Kidney (tissue), 14 donors: ENCODE data around the gene ELFN2. TPM values are rescaled to one million over a fixed set of nuclear protein-coding genes. Genes with fewer than 3 reads are reported as not detected.

Experiments used
- DNase-seq, 5 donors: peaks; one replicate each; pipeline ENCODE4 v3.0.0-alpha.2; 2013 to 2020
- FAIRE-seq: peaks from 2 replicates; lab custom pipeline; 2012; peaks lifted over from hg19 to GRCh38; lab: Jason Lieb, UNC
- H3K27ac ChIP-seq, 2 donors: one replicate each; pipeline ENCODE4 v1.7.0; 2013; ENCODE audit warnings: low read depth in 2 of 2, low read length in 2 of 2, inconsistent platforms in 1 of 2
- H3K27me3 ChIP-seq: one replicate; pipeline ENCODE4 v1.7.1; 2013; ENCODE audit warnings: low read length, inconsistent platforms; ENCODE audit not compliant: control insufficient read depth, insufficient read depth
- H3K36me3 ChIP-seq, 3 donors: one replicate each; pipeline versions ENCODE4 v1.7.0 to v1.7.1; 2013; ENCODE audit warnings: low read length in 3 of 3, control low read depth in 1 of 3, inconsistent platforms in 1 of 3; ENCODE audit not compliant: insufficient read depth in 3 of 3, control insufficient read depth in 2 of 3
- H3K4me1 ChIP-seq, 3 donors: one replicate each; pipeline versions ENCODE4 v1.7.0 to v1.7.1; 2013; ENCODE audit warnings: low read length in 3 of 3, inconsistent platforms in 1 of 3, low read depth in 1 of 3; ENCODE audit not compliant: control insufficient read depth in 2 of 3, insufficient read depth in 2 of 3
- H3K4me3 ChIP-seq, 3 donors: one replicate each; pipeline versions ENCODE4 v1.7.0 to v1.8.1; 2013; ENCODE audit warnings: low read length in 3 of 3, control low read depth in 1 of 3, inconsistent platforms in 1 of 3
- H3K9ac ChIP-seq, 3 donors: one replicate each; pipeline versions ENCODE4 v1.7.0 to v1.7.1; 2013; ENCODE audit warnings: low read length in 3 of 3, control low read depth in 1 of 3, inconsistent platforms in 1 of 3
- H3K9me3 ChIP-seq, 3 donors: one replicate each; pipeline versions ENCODE4 v1.7.0 to v1.7.1; 2013; ENCODE audit warnings: low read length in 3 of 3, control low read depth in 1 of 3, inconsistent platforms in 1 of 3; ENCODE audit not compliant: control insufficient read depth in 2 of 3, insufficient read depth in 1 of 3
- intact Hi-C: fragments of 100-400 bp; cut with DNase I; formaldehyde crosslinking; loops from one replicate; pipeline ENCODE4 v1.11.1; 2022
- polyA plus RNA-seq: library from polyadenylated mRNA; stranded (reverse); fragments of 350-450 nt; fragmentation: Illumina TruSeq; extraction: RNeasy Lipid Tissue Mini Kit (QIAGEN cat#74804); gene quantifications from one replicate; pipeline ENCODE4 v1.2.3, GENCODE V29; 2014; ENCODE audit warnings: low read depth, low replicate concordance; ENCODE audit not compliant: insufficient read depth
- total RNA-seq: library from RNA; stranded (reverse); fragmentation: NEBNext Ultra II Directional; extraction: Animal tissue kit (Norgen Biotek cat#: 25700); gene quantifications from one replicate; pipeline ENCODE4 v1.2.1, GENCODE V29; 2021
- TF ChIP-seq, protein P1 (sequence below): IDR thresholded peaks from 3 replicates; pipeline ENCODE4 v1.5.1; 2012; ENCODE audit warnings: mild to moderate bottlenecking, moderate library complexity, borderline replicate concordance; ENCODE audit not compliant: insufficient read depth; ENCODE audit errors: extremely low read depth
- donor health status: control.
- donor health status: control.
- donor health status: control.
- donor health status: control.
- donor health status: control.
- donor health status: DM: yes; HTN: yes; CAD: no.
- donor health status: Normal renal cell carcinoma (clear cell type).

ELFN2 gene
- total and polyA plus RNA-seq, 2 donors from 2014 or later, result 0.19 to 4.6 TPM

DNA sequence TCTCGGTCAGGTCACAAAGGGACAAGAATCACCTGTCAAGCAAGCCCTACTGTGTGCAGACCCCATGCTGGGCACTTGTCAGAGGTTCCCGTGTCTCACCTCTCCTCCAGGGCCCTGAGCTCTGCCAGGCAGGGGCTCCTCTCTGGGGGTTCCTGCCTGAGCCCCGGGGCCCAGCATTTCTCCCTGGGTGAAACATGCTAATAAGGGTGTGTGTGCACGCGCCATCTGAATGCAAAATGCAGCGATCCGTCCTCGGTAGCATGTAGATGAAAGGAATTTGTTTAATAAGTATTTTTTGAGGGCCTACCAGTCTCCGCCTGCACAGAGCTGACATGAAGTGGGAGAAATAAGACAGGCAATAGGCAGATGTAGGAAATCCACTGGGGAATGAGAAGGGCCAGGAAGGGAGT is 5.8 kb downstream of the ELFN2 start:
- no peak overlapping the region for H3K4me3 ChIP-seq
- DNase-seq, result no peak
- peaks cover 13% of the 10 kb centered on the region for H3K27me3 ChIP-seq
- TF ChIP-seq, protein P1, sequence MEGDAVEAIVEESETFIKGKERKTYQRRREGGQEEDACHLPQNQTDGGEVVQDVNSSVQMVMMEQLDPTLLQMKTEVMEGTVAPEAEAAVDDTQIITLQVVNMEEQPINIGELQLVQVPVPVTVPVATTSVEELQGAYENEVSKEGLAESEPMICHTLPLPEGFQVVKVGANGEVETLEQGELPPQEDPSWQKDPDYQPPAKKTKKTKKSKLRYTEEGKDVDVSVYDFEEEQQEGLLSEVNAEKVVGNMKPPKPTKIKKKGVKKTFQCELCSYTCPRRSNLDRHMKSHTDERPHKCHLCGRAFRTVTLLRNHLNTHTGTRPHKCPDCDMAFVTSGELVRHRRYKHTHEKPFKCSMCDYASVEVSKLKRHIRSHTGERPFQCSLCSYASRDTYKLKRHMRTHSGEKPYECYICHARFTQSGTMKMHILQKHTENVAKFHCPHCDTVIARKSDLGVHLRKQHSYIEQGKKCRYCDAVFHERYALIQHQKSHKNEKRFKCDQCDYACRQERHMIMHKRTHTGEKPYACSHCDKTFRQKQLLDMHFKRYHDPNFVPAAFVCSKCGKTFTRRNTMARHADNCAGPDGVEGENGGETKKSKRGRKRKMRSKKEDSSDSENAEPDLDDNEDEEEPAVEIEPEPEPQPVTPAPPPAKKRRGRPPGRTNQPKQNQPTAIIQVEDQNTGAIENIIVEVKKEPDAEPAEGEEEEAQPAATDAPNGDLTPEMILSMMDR, result no peak
- H3K27ac ChIP-seq, result no peak overlapping the region
- no peak for FAIRE-seq
- no peak overlapping the region for H3K9ac ChIP-seq
- H3K9me3 ChIP-seq, result no peaks in the 10 kb centered on the region
- intact Hi-C loops, result no loop called here
- H3K36me3 ChIP-seq, result no peaks in the 10 kb centered on the region
- no peaks in the 10 kb centered on the region for H3K4me1 ChIP-seq

DNA sequence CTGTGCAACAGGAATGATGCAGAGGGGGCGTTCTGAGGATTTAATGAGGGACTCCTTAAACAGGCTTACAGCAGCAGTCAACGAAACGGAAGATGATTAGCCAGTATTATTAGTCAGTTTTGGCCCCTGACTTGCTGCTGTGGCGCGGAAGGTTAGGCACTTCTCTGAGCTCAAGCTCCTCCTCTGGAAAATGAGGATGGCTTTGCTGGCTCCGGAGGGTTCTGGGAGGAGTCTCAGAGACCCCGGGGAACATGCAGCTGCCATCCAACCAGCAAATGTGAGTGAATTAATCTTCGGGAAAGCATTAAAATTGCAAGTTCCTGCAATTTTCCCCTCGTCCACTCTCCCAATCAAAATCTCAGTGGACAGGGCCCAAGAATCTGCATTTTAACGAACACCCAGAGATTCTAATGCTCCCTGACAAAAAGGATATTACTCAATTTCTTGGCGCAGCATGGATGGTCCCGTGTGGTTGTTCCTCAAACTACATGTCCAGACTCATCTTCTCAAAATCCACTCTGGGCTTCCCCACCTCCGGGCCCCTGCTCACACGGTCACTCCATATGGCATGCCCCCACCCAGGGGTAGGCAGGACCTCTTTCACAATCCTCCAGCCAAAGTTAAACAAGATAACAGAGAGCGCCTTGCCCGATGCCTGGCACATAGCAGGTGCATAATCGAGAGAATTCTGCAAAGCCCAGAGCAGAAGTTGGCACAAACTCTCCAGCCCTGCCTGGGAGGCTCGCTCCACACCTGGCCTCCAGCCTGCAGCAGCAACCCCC is 6.4 kb downstream of the ELFN2 start:
- Histone ChIP-seq H3K9me3 (no peaks in the 10 kb centered on the region), H3K36me3 (no peaks in the 10 kb centered on the region), H3K4me3 (no peak overlapping the region), H3K4me1 (no peaks in the 10 kb centered on the region), H3K27ac (no peak overlapping the region), H3K9ac (no peak overlapping the region), H3K27me3 (peaks cover 10% of the 10 kb centered on the region)
- intact Hi-C loops, result no loop called here
- DNase-seq (no peak), FAIRE-seq (no peak)
- TF ChIP-seq, protein P1, result no peak

DNA sequence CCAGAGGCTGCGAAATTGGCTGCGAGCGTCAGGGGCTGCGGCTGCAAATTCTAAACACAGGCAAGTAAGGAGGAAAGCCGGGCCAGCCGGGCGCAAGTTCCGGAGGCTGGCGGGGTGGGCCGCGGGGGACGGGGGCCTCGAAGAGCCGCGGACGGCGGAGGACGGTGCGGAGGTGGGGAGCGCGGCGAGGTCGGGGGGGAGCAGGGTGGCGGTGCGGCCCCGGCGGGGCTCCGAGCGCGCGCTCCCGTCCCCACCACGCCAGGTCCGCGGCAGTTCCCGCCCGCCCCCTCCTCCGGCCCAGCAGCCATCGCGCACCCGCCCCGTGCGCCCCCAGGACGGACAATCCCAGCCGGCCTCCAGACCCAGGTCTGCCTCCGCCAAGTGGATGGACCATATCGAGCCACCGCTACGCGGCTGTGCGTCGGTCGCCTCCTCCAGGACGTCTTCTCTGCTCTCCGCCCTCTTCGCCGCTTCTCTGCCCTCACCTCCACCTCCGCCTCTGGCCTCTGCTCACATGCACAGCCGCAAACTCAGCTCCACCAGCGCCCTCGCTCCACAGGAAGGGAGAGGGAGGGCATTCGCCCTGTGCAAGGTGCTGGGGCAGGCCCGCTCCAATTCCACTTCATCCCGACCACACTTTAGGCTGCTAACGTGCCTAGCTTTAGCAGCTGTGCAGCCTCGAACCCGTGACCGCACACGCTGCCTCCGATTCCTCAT is 7.2 kb downstream of the ELFN2 start:
- FAIRE-seq, result no peak
- H3K27ac ChIP-seq, result no peak overlapping the region
- H3K4me3 ChIP-seq, result no peak overlapping the region
- peaks cover 10% of the 10 kb centered on the region for H3K27me3 ChIP-seq
- no peak overlapping the region for H3K9ac ChIP-seq
- no peaks in the 10 kb centered on the region for H3K36me3 ChIP-seq
- H3K4me1 ChIP-seq, result no peaks in the 10 kb centered on the region
- TF ChIP-seq, protein P1, result no peak
- DNase-seq, result peak in 3 of 5 donors; percentile 46 to 81 (median 63)
- intact Hi-C loops, result no loop called here
- H3K9me3 ChIP-seq, result no peaks in the 10 kb centered on the region
